Superior temporal gyrus (tissue), 1 donor: Measurements from ENCODE around the gene OR14I1.
"Not testable (repeated sequence)": the region's sequence is repeated elsewhere in the genome, so short reads cannot be mapped to it uniquely, and the experiment has no call there.

ENCODE experiments used
- DNase-seq: peaks from one replicate; pipeline ENCODE4 v3.0.0-alpha.2; 2016; ENCODE audit errors: extremely low spot score

OR14I1 gene

DNA sequence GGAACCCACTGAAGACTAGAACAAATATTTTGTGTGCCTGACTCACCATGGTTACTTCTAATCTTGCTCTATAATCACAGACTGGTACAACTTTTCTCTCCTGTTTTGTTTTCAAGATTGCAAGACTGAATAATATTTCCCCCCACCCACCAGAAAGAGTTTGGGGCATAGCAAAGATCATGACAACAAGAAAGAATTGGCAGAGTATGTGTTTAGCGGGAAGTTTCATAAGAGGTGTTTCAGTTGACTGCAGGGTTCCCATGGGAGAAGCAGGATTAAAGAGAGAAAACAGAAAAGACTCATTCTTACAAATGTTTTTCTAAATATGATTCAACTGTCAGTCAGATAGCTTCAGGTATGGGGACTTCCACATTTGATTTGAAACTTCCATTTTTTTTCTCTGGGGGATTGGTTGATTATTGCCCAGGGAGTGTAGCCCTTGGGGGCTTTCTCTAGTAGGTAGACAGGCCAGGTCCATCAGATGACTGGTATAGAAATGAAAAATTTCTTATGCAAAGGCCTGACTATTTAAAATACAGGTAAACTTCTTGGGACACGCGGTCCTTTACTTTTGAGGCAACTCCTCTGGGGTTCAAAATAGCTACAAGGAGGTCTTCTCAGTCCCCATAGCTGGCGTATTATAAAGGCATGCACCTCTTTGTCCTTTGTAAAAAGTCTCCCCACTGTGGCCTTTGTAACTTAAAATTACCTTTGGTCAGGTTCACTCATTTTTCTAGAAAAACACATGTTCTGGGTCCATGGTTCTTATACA lies 13.9 kb downstream of the OR14I1 start:
- DNase-seq, result no peak

DNA sequence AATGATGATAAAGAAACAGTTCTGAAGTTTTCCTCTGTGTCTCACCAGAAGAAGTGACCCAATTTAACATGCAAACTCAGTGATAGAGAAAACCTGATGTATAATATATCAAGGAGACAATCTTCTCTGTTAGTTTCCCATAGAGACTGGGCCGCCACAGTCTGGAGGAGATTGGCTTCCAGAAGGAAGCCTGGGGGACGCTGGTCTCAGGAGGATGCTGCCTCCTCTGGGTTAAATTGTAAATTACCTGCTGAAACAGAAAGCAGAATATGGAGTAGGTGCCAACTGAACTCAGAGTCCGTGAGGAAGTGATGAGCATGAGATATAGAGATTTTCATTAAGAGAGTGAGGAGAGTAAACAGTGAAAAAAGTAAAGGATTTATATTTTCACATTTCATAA lies 15.8 kb downstream of the OR14I1 start:
- no peak for DNase-seq

DNA sequence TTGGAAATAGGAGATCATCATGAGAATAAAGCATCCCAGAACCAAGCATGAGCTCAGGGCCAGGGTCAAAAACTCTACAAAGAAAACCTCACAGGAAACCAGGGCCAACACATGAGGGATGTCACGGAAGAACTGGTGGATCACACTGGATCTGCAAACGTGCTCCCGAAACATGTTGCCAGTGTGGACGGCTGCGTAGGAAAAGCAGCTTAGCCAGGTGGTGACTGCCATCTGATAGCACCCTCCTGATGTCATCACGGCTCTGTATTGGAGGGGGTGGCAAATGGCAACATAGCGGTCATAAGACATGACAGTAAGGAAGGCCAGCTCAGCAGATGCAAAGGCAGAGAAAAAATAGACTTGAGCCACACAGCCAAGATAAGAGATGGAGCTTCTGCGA lies 20.9 kb downstream of the OR14I1 start:
- DNase-seq, result no peak

DNA sequence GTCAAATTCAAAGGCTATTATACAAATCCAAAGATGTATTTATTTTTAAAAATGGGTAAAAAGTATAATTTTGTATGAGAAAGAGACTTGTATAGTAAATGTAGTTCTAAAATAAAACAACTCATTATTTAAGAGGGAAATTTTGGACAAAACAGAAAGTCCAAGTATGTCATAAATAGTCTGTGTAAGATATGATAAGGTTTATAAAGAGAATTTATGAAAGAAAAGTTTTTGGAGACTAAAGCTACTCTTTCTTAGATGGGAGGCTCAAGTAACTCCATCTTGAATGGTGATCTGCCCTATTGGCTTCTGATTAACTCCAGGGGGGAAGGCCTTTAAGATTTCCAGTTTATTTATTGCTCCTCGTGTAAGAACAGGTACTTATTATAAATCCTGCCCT lies 32.6 kb downstream of the OR14I1 start:
- DNase-seq, result no peak

DNA sequence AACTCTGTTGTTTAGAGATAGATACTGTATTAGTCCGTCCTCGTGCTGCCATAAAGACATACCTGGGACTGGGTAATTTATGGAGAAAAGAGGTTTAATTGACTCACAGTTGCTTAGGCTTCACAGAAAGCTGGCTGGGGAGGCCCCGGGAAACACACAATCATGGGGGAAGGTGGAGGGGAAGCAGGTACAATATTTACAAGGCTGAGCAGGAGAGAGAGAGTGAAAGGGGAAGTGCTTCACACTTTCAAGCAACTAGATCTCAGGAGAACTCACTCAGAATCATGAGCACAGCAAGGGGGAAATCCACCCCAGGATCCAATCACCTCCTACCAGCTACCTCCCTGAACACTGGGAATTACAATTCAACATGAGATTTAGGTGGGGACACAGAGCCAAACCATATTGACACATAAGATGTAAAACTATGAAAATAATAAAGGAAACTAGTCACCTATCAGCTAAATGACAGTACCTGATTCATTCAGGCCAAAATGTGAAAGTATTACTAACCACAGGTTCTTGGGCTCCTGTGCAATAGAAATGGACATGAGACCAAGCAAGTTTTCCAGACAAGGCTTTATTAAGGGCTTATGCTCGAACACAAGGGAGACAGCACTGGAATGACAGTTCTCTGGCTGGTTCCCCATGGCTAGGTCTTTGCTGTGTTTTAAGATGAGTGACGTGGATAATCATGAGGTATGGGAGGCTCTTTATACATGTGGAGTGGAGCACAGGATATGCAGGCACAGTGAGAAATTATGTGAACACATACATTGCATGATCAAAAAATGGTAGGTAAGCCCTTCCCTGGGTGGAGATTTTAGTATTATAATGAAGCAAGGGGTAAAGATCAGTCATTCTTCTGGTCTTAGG lies 38.9 kb downstream of the OR14I1 start:
- not testable (repeated sequence) for DNase-seq

DNA sequence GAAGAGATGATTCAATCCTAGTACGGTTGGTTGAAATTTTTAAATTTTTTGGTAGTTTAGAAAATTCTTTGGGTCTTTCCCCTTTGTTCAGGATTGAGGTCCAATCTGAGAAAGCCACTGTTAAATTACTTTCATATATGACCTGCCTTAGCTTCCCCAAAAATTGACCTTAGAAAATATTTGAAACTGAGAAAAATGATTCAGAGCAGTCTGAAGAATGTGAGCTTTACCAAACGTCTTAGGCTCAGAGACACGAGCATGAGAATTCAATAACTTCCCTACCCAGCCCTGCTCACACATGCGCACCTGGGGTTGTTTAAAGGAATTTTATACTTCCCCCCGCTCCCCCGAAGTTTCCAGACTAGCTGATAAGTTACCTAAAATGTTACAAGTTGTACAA lies 45.8 kb downstream of the OR14I1 start:
- not testable (repeated sequence) for DNase-seq

DNA sequence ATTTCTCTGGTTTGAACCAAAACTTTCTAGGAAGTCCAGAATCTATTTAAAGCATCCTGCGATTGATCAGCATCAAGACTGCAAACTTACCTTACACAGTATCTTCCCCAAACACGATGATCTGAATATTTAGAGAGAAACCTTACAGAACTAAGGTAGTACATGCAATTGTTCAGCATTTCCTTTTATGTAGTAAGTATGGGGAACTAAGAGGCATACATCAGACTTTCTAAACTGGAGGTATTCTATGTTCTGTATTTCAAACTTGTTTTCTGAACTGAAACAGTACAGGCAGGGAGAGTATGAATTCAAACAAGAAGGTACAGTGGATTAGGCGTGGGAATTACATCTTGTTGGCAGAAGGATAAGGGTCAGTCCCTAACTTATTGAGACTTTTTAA lies 47.2 kb downstream of the OR14I1 start, which contains the start of gene OR2T27:
Gene OR2T27 (minus strand): TSS at position 175 of the 400 bp plus-strand sequence. CDS start 4,644 bp downstream, outside the sequence.
- DNase-seq, result not testable (repeated sequence)
